ENCODE results near the gene OR7A5. TPM values are rescaled to one million over a fixed set of nuclear protein-coding genes. Genes with fewer than 3 reads are reported as not detected.

Gene OR7A5
- total RNA-seq, 4 donors from 2014 or later = not detected

DNA sequence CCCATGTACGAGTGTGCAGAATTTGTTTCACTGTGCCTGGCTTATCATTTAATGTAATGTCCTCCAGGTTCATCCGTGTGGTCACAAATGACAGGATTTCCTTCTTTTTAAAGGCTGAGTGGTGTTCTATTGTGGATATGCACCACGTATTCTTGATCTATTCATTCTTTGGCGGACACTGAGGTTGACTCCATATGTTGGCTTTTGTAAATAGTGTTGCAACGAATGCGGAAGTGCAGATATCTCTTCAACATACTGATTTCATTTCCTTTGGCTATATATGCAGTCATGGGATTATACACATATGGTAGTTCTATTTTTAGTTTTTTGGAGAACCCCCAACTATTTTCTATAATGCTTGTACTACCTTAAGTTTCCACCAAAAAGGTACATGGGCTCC lies 13.0 kb downstream of the OR7A5 start:
- intact Hi-C loops (cut with DNase I; ENCODE audit: low total_unique reads) = no loop called here
- no peak overlapping the region for H3K27ac ChIP-seq
- no peaks in the 10 kb centered on the region for H3K9me3 ChIP-seq
- H3K4me1 ChIP-seq = no peaks in the 10 kb centered on the region
- no peak for DNase-seq
- no peak for TF ChIP-seq POLR2A (IDR thresholded peaks at IDR 0.05)
- TF ChIP-seq, protein P1, sequence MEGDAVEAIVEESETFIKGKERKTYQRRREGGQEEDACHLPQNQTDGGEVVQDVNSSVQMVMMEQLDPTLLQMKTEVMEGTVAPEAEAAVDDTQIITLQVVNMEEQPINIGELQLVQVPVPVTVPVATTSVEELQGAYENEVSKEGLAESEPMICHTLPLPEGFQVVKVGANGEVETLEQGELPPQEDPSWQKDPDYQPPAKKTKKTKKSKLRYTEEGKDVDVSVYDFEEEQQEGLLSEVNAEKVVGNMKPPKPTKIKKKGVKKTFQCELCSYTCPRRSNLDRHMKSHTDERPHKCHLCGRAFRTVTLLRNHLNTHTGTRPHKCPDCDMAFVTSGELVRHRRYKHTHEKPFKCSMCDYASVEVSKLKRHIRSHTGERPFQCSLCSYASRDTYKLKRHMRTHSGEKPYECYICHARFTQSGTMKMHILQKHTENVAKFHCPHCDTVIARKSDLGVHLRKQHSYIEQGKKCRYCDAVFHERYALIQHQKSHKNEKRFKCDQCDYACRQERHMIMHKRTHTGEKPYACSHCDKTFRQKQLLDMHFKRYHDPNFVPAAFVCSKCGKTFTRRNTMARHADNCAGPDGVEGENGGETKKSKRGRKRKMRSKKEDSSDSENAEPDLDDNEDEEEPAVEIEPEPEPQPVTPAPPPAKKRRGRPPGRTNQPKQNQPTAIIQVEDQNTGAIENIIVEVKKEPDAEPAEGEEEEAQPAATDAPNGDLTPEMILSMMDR (IDR thresholded peaks at IDR 0.05) = no peak
- no peaks in the 10 kb centered on the region for H3K36me3 ChIP-seq
- H3K4me3 ChIP-seq = no peak overlapping the region
- H3K27me3 ChIP-seq = peaks cover 0 to 3% of the 10 kb centered on the region in 2 donors

DNA sequence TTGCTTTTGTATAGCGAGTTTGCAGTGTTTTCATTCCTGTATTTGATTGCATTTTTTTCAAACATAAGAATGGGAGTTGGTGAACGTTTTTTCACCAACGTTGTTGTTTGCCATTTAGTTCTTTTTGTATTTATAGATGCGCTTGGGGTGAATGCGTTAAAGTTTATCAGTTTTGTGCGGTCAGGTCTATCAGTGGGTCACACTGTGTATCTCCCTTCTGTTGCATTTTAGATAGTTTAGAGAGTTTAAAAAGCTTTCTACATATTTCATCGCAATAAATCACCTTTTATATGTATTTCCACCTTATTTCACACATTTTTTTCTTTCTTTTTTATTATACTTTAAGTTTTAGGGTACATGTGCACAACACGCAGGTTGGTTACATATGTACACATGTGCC lies 16.4 kb downstream of the OR7A5 start:
- TF ChIP-seq, protein P1 (IDR thresholded peaks at IDR 0.05) = no peak
- no peak for TF ChIP-seq POLR2A (IDR thresholded peaks at IDR 0.05)
- no peak overlapping the region for H3K27ac ChIP-seq
- no peaks in the 10 kb centered on the region for H3K36me3 ChIP-seq

DNA sequence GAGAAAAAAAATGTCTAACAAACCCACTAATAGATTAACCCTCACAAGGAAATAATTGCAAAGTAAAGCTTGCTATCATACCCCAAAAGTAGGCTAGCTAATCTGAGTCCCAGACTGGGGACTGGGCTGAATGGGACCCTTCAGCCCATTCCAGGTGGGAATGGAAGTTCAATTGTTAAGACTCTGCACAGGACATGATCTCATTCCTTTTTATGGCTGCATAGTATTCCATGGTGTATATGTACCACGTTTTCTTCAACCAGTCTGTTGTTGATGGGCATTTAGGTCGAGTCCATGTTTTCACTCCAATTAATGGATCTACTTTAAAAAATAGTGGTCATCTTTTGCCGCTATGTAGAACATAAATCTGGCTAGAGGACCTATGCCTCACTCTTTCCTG lies 17.9 kb downstream of the OR7A5 start:
- H3K27ac ChIP-seq = no peak overlapping the region
- TF ChIP-seq, protein P1 (IDR thresholded peaks at IDR 0.05) = no peak
- no peak for TF ChIP-seq POLR2A (IDR thresholded peaks at IDR 0.05)
- no peak for DNase-seq
- H3K9me3 ChIP-seq = no peaks in the 10 kb centered on the region
- no peaks in the 10 kb centered on the region for H3K36me3 ChIP-seq
- no peak overlapping the region for H3K4me3 ChIP-seq
- intact Hi-C loops (cut with DNase I; ENCODE audit: low total_unique reads) = no loop called here
- H3K4me1 ChIP-seq = no peaks in the 10 kb centered on the region
- no peaks in the 10 kb centered on the region for H3K27me3 ChIP-seq

More for the DNA sequence above, 16.4 kb downstream of the OR7A5 start:
- Histone ChIP-seq H3K9me3 (no peaks in the 10 kb centered on the region), H3K27me3 (no peaks in the 10 kb centered on the region), H3K4me3 (no peak overlapping the region), H3K4me1 (no peaks in the 10 kb centered on the region)
- DNase-seq = no peak
- intact Hi-C loops (cut with DNase I; ENCODE audit: low total_unique reads) = no loop called here

DNA sequence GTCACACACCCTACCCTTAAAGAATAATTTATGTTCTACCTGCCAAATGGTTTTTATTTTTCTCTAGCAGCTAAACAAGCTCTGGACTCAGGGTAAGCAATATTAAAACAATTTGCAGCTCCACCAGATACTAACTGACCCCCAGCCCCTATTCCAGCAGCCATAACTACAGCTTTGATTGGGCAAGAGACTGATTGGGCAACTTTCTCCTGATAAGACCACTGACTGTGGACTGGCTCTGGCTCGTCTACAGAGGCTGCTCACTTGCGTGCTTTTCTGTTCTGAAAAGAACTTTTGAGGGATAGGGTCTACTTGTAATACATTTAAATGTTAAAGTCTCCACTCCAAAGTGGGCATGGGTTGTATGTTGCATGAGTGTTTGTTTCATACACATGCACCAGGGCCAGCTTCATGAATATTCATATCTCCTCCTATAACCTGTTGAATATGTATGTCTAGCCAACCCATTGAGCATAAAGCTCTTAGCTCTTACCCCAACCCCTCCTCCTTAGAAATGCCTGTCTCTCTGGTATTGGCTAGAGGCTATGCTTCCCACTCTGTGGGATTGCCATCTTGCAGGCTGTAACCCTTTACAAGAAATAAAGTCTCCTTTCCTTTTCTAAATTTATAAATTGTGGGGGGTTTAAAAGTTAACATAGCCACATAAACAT lies 19.9 kb downstream of the OR7A5 start:
- TF ChIP-seq POLR2A (IDR thresholded peaks at IDR 0.05) = no peak
- TF ChIP-seq, protein P1 (IDR thresholded peaks at IDR 0.05) = no peak
- no peaks in the 10 kb centered on the region for H3K27me3 ChIP-seq
- intact Hi-C loops (cut with DNase I; ENCODE audit: low total_unique reads) = no loop called here
- DNase-seq = no peak
- no peaks in the 10 kb centered on the region for H3K9me3 ChIP-seq
- no peaks in the 10 kb centered on the region for H3K36me3 ChIP-seq
- no peak overlapping the region for H3K4me3 ChIP-seq
- no peak overlapping the region for H3K27ac ChIP-seq
- H3K4me1 ChIP-seq = no peaks in the 10 kb centered on the region

DNA sequence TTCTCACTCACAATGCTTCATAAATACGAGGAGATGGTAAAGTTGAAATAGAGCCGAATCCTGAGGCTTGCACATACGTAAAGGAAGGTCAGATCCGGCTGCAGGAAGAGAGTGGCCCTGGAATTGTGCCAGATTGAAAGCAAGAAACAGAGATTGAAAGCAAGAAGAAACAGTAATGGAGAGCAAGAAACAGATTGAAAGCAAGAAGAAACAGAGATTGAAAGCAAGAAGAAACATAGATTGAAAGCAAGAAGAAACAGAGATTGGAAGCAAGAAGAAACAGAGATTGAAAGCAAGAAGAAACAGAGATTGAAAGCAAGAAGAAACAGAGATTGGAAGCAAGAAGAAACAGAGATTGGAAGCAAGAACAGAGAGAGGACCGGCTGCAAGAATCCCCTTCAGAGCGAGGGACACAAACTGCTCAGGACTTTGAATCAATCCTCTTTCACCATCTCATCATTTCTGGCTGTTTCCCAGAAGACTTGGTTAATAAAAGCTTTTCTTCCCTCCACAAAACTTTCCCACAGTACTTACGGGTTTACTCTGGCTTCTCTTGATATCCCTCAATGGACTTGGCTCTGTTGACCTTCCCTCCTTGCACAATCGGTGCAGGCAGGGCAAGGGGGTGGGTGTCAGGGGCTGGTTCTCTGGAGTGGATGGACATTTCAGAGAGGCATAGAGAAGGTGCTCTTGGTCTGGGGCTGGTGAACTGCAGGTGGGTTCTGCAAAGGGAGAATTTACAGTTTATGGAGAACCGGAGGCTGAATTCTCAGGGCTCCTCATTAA lies 25.5 kb downstream of the OR7A5 start:
- no peaks in the 10 kb centered on the region for H3K27me3 ChIP-seq
- H3K4me3 ChIP-seq = no peak overlapping the region
- TF ChIP-seq, protein P1 (IDR thresholded peaks at IDR 0.05) = no peak
- no peak for TF ChIP-seq POLR2A (IDR thresholded peaks at IDR 0.05)
- intact Hi-C loops (cut with DNase I; ENCODE audit: low total_unique reads) = no loop called here
- DNase-seq = no peak
- no peaks in the 10 kb centered on the region for H3K9me3 ChIP-seq
- no peaks in the 10 kb centered on the region for H3K4me1 ChIP-seq
- no peaks in the 10 kb centered on the region for H3K36me3 ChIP-seq
- H3K27ac ChIP-seq = no peak overlapping the region

All from uterus (tissue), 4 donors.